ENCODE data around the gene ILKAP. TPM values are rescaled to one million over a fixed set of nuclear protein-coding genes. Genes with fewer than 3 reads are reported as not detected.

ILKAP gene, protein sequence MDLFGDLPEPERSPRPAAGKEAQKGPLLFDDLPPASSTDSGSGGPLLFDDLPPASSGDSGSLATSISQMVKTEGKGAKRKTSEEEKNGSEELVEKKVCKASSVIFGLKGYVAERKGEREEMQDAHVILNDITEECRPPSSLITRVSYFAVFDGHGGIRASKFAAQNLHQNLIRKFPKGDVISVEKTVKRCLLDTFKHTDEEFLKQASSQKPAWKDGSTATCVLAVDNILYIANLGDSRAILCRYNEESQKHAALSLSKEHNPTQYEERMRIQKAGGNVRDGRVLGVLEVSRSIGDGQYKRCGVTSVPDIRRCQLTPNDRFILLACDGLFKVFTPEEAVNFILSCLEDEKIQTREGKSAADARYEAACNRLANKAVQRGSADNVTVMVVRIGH
- polyA plus RNA-seq (2013, experiment 1 of 2; ENCODE audit: insufficient read length), result 34.1 TPM
- polyA plus RNA-seq (2013, experiment 2 of 2; ENCODE audit: insufficient read length), result 18.9 TPM

DNA sequence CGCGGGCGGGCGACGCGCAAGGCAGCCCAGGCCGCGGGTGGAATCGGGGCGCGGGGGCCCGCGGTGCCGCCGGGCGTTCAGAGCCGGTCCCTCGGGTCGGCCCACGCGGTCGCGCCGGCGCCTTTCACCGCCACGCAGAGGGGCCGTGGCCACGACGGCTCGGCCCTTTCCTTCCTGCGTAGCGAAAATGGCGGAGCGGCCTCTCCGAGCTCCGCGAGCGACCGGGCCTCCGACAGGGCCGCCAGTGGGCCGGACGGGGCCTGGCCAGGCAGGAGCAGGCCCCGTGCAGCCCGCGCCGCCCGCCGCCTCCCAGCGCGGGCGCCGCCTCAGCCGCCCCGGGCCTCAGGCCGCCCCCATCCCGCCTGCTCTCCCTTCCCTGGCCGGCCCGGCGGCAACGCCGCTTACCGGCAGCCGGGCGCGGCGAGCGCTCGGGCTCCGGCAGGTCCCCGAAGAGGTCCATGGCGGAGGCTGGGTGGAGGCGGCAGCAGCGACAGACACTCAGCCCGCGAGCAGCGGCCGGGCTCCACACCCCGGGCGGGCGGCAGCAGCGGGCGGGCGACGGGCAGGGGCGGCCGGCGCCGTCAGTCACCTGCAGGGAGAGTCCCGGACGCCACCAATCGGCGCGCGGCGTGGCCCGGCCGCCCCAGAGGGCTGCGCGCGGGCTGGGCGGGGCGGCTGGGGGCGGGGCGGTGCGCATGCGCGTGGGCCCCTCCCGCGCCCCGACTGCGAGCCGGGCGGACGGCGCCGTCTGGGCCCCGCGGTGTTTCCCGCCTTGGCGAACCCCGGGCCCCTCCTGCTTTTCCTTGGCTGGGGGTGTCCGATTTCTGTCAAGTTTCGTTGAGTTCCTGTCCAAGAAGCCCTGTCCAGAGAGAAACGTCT lies at the start of gene ILKAP:
ILKAP (minus strand) TSS at position 602 of the 879 bp plus-strand sequence; CDS start at position 460, 142 bp downstream.
- DNase-seq, result peak; percentile 86

DNA sequence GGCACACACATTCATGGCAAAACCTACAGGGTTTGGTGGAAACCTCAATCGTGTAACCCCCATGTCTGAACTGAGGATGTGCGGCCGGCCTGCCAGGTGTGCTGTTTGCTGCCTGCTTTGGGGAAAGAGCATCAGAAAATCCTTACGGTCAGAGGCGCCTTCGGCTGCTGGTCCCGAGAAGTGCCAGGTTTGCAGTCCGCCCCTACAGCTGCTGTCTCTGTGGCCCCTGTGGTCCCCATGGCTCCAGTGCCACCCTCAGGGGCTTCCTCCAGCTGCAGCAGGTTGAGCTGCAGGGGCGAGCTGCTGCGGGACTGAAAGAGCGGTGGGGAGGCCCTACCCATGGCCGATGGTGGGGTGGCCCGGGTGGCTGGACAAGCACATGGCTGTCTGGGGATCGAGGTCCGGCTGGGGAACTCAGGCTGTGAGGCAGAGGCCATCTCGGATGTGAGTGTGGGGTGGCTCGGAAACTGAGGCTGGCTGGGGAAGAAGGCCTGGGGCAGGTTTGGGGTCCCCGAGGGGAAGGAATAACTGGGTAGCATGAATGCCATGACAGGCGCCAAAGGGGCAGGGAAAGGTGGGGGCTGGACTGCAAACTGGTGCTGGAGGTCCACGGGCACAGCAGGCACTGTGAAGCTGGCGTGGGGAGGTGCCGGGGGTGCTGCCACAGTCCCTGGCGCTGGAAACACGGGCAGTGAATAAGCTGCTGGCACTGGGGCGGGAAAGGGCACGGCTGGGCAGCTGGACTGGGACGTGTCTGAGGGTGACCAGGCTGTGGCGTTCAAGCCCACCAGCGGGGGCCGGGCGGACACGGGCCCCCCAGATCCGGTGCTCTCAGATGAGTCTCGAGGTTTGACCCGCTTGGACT lies 49.5 kb upstream of the ILKAP start:
- no peak for DNase-seq

DNA sequence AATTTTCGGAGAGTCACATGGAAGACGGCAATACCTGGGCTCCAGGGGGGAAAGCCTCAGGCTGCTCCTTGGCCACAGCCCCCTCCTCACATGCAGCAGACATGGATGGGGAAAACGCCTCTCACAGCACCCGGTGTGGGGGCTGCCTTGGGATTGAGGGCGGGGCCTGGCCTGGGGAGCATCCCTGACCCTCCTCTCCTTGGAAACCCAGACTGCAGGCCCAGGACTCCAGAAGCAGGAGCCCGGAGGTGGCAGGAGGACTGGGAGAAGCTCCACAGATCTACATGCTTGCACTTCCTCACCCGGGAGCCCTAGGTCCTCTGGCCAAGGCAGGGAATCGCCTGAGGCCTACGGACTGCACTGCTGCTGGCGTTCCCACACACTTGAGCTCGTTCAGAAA lies 48.5 kb upstream of the ILKAP start:
- no peak for DNase-seq

DNA sequence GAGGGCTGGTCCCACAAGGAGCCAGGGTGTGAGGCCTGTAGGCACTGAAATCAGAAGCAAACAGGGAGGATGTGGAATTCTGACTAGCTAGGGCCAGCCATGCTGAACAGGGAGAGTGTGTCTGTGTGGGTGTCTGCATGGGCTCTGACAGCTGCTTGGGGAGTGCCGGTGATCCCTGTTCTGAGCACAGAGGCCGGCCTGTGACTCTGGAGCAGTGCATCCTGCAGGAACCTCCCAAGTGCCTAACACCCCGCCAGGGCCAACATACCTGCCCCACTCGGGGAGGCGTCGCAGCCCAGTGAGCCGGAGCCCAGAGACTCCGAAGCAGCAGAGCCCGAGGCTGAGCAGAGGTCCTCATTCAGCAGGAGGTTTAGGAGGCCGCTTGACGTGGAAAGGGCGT lies 47.8 kb upstream of the ILKAP start:
- DNase-seq, result no peak

DNA sequence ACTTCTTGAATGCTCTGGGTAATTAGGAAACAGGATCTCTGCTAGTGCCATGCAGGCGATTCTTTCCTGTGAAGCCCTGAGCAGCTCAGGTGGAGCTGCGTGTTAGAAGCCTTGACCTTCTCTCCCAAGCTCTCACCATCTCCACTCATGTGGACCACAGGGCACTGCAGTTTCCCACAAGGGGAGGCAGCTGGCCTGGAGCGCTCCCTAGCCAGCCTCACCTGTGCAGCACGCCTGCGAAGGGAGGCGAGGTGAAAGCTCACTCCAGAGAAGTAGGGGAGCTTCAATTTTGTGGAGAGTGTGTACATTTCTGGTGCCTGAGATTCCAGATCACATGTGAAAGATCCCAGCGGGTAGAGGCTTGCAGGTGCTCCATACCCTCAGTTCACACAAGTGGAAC lies 47.4 kb upstream of the ILKAP start:
- no peak for DNase-seq

DNA sequence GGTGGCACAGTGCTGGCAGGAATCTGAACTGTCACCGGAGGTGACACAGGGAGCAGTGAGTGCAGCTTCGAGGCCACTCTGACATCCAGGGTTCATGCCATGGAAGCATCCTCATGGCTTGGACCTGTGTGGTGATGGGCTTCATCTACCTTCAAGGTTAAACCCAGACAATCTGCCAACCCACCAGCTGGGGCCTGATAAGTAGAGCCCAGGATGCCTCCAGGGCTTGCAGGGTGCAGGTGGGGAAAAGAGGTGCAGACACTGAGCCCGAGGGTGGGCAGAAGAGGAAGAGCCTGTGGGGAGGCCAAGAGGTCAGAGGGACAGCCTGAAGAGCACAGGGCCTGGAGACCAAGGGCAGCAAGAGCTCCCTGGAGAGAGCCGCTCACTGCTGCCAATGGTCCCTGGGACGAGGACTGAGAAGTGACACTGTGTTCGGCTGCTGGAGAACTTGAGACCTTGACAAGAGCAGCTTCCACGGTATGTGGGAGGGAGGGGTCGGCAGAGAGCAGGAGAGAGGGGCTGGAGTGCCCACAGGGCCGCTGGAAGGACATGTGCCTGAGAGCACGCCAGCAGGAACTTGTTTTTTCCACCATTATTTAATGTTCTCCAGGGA lies 44.5 kb upstream of the ILKAP start:
- no peak for DNase-seq

DNA sequence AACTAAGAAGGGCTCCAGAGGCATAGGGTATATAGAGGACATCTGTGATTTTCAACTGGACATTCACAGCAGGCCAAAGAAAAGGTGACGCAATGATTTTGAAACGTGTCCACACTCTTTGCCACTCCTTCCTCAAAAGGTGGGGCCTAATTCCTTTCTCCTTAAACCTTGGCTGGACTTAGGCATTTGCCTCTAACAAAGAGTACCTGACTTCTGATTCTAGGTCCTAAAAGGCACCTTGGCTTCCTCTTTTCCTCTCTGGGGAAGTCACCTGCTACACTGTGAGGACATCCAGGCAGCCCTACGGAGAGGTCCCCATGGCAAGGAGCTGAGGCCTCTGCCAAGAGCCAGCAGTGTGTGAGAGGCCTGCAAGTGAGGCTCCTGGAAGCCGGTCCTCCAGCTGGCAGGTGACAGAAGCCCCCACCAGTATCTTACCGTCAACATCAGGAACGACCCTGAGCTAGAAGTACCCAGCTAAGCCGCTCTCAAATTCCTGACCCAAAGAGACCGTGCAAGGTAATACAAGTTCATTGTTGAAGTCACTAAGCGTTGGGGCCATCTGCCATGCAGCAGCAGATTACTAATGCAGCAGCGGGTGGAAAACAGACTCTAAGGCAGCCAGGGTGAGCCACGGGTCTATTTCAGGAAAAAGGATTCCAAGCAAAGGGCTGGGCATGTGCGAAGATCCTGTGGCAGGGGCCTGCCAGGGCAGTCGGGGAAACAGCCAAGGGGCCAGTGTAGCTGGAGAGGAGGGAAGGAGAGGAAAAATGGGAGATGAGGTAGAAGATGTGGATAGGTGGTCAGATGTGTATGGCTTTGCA lies 43.7 kb upstream of the ILKAP start:
- DNase-seq, result no peak

DNA sequence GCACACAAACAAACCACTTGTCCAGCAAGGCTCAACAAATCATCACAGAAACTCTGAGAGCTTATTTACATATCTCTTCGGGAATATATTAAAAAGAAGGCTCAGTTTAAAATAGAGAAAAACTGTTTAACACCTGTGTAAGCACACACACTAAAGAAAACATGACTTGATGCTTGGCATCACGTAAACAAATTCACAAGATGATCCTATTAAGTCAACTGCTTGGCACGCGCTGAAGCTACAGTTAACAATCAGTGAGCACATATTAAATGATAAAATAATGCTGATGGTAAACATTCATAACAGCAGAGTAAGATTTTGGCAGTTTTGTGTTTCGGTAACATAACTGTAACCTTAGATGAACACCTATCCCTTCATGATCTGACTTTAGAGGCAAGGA lies 40.7 kb upstream of the ILKAP start:
- no peak for DNase-seq

DNA sequence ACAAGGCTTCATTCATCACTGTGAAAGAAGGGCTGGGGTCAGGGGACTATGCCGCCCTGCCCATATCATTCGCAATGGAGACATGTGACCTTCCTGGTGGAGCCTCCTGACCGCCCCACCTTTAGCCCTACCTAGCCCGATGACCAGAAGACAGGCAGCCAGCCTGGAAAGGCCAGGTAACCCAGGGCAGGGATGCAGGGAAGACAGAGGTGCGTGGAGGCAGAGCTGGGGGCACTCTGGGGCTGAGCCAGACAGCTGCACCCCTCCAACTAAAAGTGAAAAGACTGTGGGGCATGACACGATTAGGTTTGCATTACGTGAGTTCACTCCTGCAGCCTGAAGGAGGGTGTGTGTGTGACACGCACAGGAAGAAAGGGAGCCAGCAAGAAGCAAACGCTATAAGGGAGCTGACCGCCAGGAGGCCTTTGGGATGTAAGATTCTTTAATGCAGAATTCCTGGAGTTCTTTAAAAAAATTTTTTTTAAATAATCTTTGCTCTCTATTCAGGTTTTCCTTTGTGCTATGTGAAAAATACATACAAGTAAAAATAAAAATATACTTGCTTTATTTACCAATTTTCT lies 40.1 kb upstream of the ILKAP start:
- no peak for DNase-seq

DNA sequence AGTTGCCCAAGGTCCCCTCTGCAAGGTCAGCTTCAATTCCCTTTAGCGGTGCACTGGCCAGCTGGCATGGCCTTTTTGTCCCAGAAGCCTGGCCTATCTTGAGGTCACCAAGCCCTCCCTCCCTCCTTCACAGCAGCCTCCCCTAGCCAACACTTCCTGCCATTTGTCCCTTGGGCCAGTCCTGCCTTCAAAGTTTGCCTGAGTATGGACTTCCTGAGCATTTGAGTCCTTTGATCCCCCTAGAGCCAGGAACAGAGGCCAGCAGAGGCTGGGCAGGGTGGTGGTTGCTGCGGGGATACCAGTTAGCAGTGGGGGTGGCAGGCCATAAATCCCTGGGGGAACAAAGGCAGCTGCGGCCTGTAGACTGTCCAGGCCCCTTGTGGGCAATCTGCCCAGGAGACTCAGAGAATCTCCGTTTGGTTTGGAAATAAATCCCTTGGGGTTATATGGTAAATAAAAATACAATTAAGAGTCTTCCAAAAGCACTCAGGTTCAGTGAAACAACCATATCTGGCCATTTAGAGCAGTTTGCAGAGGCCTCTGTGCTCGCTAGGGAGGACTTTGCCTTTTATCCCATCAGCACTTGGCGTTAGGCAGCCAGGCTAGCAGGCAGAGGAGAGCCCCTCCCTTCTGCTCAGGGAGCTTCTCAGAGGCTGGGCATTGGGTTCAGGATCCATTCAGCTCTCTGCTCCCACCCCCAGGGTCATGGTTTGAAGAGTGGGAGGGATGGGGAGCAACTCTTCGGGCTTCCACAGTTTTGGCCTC lies 39.4 kb upstream of the ILKAP start:
- no peak for DNase-seq

DNA sequence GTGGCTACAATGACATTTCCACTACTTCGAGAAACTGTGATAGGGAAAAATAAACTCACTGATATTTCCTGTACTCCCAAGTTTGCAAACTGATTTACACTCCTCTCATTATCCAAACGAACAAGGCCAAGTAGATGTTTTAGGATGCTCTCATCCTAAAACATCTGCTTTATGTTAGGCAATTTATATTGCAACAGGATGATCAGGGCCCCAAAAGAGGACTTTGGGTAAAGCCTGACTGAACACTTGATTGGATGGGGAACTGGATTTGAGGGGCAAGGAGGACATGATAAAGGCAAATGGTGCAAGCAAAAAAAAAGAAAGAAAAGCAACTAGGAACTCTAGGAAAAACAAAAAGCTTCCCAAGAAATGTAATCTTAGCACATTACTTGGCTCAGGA lies 38.5 kb upstream of the ILKAP start:
- no peak for DNase-seq

DNA sequence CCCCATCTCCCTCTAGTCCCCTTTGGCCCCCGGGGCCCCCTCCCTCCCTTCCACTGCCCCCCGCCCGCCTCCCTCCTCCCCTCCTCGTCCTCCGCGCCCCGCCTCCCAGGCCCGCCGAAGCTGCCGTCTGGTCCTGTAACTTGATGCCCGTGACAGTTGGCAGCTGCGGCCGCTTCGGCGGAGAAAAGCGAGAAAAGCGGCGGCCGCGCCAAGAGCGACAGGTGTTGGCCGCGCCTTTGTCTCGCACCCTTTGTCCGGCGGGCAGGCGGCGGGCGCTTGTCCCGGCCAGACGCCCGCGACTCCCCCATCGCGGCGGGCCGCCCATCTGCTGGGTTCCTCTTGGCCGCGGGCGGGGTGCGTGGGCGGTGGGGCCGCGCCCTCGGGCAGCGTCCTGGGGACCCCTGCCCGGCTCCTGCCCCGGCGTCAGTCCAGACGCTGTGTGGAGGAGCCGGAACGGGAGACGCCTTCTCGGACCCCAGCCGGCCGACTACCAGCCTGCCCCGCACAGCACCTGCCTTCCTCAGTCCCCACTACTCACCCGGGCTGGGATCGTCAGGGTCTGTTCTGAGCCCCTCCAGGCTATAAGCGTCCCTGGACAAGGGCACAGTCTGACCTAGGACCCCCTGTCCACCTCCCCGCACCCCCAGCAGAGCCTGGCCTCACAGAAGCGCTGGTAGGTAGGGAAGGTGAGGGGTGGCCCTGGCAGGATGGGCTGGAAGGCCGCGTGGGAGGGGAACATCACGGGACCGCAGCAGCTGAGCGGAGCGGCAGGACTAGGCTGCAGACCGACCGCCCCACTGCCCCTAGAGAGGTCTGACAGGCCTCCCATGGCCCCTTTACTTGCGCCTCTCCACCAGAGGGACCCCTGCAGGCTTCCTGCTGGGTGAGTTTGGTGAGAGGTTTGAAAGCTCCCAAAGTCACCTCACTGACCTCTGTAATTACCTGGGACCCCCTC lies 37.5 kb upstream of the ILKAP start:
- peak; percentile 31 for DNase-seq

DNA sequence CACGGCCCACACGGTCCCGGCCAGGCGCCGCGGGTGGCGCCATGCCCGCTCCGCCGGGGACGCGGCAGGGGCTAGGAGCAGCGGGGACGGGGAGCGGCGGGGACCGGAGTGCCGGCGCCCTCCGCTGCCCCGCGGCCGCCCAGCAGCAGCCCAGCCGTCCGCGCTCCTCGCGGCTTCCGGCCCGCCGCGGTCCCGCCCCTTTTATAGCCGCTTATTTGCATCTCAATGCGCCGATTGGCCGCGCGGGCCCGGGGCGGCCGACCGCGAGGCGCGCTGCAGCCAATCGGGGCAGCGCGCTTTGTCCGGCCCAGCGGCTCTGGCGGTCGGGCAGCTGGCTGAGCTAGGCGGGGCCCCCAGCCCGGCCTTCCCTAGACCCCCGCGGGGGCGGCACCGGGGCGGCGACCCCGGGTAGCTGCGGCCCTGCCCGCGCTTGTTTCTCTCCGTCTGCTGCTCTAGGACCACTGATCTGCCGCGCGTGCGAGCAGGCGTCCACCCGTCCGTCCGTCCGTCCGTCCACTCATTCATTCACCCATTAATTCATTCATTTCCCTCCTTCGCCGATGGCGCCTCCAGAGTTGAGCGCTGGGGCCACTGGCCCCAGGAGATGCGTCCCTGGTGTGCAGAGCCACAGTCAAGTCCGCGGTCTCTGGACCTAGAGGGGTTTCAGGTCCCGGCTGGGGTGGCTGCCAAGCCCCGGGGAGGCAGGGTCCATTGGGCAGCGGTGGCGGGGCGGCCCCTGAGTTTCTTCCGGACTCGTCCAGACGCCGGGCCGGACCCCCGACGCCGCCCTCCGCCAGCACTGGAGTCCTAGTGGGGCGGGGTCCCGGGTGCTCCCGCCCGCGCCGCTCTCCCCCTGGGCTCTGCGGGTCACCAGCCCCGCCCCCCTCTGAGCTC lies 36.6 kb upstream of the ILKAP start, which contains the start of gene HES6:
HES6 (minus strand) TSS at position 176 of the 894 bp plus-strand sequence; CDS start at position 43, 133 bp downstream.
- DNase-seq, result peak; percentile 90

DNA sequence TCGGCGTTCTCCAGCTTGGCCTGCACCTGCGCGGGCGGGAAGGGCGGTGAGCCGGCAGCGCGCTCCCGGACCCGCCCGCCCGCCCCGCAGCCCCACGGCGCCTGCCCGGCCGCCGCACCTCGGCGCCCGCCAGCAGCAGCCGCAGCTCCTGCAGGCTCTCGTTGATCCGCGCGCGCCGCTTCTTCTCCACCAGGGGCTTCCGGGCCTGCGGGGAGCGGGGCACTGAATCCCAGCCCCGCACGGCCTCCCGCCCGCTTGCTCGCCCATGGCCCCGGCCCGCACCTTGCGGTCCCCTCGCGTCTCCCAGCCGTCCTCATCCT lies 36.0 kb upstream of the ILKAP start:
- peak; percentile 15 for DNase-seq

DNA sequence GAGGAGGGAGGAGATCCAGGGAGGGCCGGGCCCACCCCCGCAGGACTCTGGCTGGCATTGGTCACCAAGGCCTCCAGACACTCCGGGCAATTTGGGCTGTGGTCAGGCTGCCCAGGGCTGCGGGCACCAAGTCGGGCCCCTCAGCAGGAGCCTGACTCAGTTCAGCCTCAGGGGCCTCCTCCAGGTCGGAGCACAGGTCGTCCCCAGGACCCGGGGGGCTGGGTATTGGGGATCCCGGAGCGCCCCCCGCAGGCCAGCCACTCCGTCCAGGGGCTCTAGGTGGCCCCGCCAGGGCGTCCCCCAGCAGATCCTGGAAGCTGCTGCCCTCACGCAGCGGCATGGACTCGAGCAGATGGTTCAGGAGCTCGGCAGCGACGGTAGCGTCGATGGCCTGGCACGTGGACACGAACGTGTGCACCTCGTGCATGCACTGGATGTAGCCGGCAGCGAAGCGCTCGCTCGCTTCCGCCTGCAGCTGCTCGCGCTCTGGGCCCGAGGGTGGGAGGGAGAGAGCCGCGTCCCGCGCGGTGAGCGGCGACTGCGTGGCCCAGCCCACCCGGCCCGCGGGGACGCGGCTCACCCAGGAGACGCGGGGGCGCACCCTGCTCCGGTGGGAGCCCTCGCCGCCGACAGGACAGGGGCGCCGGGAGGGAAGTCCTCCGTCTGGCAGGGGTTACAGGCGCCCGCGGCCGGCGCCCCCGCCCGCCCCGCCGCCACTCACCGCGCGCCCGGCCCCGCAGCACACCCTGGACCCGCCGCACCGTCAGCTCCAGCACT lies 35.5 kb upstream of the ILKAP start:
- peak; percentile 20 for DNase-seq

DNA sequence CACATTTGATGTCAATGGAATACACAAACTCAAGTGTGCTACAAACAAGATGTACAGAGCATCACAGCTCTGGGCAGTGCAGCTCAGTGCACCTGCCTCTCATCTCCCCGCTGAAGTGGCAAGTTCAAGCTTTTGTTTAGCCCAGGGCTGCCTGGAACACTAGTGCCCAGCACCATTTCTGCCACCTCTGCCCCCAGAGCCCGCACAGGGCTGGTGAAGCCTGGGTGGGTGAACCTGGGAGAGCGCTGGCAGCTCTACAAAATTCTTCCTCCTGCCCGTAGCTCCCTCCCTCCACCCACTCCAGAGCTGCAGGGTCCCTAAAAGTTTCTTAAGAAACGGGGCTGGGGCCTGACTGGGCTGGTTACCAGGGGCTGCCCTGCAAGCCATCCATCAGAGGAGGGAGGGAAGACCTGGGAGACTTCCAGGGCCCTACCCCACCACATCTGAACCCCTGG lies 34.8 kb upstream of the ILKAP start:
- DNase-seq, result no peak
